ENCODE data around the gene ARMCX2.

DNA sequence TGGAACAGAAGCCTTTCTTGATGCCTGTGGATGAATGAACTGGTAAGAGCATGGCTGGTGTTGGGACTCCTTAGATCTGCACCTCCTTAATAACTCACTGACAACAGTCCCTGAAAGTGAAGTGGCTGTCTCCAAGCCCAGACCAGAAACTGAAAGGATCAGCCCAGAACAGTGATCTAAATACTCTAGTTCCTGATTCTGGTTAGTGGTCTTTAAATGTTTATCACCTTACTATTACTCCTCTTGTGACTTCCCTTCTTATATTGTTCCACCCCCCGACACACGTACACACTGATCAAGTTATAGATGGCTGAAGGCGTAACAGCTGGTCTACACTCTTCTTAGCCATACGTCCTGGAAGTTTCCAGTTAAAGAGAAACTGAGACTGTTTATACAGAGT lies 33.8 kb upstream of the ARMCX2 start:
- no peak for TF ChIP-seq RNF2 (IDR thresholded peaks at IDR 0.05; ENCODE audit: borderline replicate concordance, low read depth)
- no peak for TF ChIP-seq MAZ (IDR thresholded peaks at IDR 0.05; ENCODE audit: borderline replicate concordance, low read depth, low read length)
- no peak for TF ChIP-seq USF2 (IDR thresholded peaks at IDR 0.05)
- no peak for TF ChIP-seq MAFK (IDR thresholded peaks at IDR 0.05; ENCODE audit: partially characterized antibody)
- TF ChIP-seq KDM5A (IDR thresholded peaks at IDR 0.05), result no peak

Data from A549 (cell line).